Measurements from ENCODE around the gene KIRREL1. TPM values are rescaled to one million over a fixed set of nuclear protein-coding genes. Genes with fewer than 3 reads are reported as not detected.

KIRREL1 gene
- total RNA-seq, 1 experiment from 2014 or later, result 6.8 TPM

DNA sequence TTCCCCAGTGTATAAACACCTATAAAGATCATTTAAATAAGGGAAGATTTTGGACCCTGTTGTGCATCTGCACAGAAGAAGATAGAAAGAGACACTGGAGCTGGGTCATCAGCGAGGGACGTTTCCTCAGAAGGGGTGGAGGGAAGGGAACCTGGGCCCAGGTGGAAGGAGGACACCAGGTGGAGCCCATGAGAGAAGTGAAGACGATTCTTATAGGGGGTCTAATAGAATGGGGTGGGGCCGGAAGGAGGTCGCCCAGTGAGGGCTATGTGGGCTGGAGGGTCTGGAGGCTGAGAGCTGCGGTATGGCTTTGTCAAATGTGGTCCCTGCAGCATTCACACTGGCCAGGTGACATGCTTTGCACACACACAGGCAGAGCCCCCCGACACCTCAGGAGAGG is 13.7 kb downstream of the KIRREL1 start:
- DNase-seq (ENCODE audit: low spot score), result no peak

DNA sequence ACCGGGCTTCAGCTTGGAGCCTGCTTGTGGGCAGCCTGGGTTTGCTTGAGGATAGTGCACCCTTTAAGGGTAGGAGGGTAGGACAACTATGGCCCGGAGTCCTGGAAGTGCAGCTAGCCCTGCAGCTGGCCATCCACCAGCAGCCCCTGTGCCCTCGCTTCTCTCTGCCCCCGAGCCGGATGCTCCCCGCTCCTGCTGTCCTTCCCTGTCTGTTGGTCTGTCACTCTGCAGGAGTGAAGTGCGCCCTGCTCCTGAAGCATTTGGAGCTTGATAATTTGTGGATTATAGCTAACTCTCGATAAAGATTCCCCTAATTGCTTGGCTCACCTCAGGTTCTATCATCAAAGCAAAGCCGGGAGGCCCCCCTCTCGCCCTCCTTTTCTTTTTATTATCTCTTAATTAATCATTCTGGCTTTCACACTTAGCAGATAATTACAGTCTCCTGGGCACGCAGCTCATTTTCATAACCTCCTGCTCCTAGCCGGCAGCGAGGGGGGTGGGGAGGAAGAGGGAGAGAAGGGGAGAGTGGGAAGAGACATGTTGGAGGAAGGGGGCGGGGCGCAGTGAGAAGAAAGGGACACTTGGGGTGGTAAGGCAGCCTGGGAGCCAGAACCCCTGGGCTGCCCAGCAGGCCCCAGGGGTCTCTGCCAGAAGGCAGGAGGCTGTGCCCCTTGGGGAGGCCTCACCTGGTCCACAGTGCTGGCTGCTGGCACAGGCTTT is 14.4 kb downstream of the KIRREL1 start:
- no peak for DNase-seq (ENCODE audit: low spot score)

DNA sequence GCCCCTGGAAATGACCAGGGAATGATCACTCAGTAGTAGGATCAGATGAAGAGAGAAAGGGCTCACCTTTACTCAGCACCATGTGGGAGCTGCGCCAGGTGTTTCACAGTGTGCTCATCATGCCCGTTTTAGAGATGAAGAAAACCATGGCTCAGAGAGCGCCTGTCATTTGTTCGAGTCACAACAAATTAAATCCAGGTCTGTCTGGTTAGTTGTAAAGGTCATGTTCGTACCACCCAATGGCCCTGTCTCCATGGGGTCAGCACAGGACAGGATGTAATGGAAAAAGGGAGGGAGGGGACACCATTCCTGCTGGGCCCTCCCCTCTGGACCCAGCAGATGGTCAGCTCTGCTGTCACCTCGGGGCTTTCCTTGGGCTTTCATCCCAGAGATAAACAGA is 15.2 kb downstream of the KIRREL1 start:
- DNase-seq (ENCODE audit: low spot score), result no peak

DNA sequence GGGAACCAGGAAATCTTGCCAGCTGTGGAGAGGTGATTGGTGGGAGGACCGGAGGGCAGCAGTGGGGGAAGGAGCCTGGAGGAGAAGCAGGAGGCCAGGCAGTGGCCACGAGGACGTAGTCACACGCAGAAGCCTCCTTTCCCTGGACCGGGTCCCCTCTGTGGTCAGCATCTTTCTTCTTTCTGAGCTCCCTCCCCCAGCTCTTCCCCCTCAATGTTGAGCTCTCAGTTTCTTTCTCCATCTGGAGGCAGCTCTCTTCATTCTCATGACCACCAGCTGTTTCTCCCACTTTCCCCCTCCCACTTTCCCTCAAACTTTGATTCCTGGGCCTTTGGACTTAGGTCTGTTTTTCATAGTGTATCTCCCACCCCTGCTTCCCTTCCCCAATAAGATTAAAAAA is 18.3 kb downstream of the KIRREL1 start:
- DNase-seq (ENCODE audit: low spot score), result no peak

DNA sequence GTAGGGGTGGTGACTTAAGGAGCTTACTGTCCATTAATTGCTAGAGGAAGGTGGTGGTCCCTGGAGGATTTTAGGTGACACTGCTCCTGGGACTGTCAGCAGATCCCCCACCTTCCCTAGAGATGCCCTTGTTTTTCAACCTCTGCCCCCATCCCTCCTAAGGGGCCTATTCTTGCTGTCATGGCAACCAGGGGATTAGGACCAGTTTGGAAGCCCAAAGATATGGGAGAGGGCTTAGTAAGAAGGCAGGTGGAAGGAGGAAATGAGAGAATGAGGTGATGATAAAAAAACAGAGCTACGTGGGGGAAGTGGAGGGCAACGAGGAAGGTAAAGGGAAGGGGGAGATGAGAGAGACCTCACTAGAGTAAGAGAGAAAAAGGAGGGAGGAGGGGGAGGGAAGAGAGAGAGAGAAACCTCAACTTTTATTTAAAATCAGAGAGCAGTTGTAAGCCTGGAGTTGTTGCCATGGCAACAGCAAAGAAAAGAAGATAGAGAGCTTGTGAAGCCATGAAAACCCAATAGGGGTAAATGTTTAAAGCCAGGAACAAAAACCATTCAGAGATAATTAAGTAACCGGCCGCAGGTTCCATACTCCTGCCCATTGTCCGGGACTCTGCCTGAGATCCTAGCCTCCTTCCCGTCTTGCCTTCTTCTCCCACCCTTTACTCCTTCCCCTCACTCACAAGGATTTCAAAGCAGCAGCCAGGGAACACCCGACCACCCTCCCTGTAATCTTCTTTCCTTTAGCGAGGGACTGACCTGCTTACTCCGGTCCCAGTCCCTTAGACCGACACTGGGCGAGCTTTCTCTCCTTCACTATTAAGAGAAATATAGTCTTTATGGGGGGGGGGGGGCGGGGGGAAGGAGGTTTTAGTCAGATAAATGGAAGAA is 20.6 kb downstream of the KIRREL1 start:
- no peak for DNase-seq (ENCODE audit: low spot score)

DNA sequence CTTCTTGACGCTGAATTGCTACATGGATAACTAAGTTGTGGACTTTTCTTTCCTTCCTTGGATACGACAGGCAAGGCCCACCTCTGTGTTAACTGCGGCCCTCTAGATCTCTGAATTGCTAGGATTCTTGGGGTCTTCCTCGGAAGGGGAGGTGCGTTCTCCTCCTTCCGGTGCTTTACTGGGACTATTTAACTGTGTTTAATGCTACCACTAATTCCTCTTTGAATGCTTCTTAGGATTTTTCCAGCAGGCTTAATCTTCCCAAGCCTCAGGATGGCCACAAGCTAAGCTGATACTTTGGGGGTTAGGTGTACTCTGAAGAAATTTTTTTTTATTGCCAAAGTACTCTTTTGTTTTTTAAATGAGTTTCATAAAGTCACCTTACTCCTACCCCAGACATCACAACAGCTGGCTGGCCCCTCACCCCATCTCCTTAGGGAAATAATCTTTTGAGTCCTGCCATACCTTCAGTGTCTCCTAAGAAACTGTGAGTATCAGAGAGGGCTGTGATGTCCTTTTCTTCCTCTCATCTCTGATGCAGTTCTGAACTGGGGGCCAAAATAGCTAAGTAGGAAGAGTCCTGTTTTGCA is 21.4 kb downstream of the KIRREL1 start:
- DNase-seq (ENCODE audit: low spot score), result no peak

DNA sequence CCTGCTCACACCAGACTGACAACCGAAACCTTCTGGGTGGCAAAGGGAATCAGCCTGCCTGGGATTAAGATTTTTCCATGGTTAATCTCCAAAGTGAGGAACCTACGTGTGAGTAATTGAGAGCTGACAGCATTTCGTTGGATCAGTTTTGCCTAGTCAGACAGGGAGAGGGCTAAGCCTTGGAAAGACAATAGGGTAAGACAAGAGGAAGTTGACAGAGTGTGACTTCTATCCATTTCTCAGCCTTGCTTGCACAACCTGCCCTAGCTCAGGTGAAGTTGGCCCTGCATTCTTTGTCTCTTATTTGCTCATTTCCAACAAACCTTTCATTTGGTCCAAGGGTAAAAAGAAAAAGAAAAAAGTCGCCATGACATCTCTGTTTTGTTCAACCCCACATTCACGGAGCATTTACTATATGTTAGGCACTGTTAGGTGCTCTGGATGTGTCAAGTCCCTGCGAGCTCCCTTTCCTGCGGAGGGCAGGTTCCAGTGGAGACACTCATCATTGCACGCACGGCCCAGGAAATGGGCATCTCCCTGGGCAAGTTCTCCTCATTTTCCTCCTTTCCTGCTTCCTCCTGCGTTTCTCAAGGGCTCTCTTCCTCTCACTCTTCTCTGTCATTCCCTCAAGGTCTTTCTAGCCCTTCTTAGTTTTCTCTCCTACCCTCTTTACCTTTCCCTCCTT is 23.3 kb downstream of the KIRREL1 start:
- DNase-seq (ENCODE audit: low spot score), result no peak

DNA sequence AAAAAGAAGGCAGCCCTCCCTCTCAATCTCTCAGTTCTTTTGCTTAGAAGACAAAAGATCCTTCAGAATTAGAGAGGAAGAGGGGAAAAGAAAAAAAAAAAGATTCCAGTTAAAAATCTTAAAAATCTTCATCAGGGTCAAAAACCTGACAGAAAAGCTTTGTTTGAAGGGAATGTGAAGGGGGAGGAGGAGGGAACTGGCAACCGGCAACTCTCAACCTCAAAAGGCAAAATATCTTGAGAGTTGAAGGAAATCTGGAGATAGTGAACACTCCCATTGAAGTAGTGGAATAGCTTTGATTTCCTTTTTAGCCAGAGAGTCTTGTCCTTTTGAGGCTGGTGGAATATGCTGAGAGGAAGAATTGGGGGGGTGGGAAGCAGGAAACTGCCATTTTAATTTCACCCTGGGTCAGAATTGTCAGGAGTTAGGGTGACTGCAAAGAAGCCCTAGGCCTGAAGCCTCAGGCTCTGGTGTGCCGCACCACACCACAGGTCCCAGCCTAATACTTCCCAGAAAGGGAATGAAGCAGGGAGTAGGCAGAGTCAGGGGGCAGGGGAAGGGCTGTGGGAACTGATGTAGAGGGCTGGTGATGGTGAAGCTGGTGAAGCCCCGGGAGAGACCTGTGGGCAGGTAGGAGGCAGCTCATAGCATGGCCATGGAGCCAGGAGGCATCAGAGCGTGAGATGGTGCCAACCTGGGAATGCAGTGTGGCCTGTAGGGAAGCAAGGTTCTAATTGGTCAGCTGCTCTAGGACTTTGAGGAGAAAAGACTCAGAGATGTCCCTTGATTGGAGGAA is 24.6 kb downstream of the KIRREL1 start:
- no peak for DNase-seq (ENCODE audit: low spot score)

DNA sequence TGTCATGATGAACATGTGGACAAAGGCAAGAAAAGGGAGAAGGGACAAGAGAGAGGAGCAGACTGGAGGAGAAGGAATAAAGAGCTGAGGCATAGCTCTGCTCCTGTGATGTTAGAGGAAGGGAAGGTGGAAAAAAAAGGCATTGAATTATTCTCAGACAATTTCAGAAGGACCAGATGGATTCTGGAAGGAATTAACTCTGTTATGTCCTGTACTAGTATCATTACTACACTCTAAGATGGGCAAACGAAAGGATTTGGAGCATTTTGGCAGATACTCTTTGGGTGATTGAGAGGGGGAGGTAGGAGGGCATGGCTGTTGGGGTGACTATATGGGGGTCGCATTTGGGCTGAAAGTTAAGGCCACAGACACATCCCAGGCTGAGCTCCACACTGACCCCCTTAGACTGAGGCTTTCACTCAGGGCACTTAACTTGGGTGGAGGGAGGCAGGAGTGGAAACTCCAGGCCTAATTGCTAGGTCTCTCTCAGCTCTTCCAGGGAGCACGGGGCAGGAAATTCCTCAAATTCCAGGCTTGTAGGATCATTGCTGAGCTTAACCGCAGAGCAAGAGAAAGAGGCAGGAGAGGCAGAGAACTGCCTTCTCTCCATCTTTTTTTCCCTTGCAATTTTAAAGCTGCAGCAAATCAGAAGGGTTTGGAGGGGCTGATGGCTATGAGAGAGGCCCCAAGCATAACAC is 25.9 kb downstream of the KIRREL1 start:
- DNase-seq (ENCODE audit: low spot score), result peak; percentile 61

DNA sequence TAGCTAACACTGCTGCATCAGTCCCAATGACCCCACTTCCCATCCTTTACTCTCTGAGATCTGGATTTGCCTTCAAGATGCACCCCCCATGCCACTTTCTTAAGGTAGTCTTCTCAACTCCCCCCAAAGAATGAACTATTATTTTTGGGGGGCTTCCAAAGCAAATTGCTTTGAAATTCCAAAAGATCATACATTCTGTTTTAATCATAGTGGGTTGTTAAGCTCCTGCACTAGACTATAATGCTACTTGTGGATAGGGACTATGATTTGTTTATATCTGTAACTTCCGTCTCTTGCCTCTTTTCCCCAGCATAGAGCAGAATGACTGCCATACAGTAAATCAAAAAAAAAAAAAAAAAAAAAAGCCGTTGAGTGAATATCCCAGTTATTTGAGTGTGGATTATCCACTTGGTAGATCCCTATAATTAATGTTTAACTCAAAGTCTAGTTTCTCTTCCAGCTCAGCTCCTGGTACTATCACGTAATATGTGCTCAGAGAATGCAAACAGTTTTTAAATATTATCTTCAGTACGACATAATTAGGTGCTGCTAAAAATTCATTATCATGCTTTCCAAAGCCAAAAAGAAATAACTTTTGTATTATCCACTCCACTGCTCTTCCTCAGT is 26.9 kb downstream of the KIRREL1 start:
- no peak for DNase-seq (ENCODE audit: low spot score)

DNA sequence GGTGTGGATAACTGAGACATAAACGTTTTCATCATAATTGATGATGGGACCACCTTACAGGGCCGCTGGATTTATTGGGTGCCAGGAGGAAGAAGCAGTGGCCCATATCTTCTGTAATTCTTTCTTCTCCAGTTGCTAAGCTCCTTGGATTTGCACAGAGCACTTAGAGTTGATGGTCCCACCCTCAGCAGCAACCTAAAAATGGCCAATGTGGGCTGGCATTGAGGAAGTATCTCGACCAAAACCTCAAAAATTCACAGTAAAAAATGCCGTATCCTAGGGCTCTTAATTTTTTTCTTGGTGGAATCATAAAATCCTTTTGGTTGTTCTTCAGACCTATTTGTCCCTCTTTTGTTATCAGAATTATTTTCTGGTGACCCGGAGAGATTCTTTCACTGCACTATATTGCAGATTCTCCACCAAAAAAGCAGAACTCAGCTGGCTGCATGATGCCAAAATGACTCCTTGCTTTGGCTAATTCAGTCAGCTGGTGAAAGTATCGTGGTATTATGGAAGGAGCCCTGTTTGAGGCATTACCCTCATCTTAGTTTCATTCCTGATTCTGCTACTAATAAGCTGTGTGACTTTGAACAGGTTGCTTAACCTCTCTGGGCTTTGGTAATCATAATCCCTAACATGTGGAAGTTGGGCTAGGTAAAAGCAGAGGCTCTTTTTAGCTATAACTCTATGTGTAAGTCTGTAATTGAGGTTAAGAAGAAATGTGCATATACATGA is 27.6 kb downstream of the KIRREL1 start:
- no peak for DNase-seq (ENCODE audit: low spot score)

DNA sequence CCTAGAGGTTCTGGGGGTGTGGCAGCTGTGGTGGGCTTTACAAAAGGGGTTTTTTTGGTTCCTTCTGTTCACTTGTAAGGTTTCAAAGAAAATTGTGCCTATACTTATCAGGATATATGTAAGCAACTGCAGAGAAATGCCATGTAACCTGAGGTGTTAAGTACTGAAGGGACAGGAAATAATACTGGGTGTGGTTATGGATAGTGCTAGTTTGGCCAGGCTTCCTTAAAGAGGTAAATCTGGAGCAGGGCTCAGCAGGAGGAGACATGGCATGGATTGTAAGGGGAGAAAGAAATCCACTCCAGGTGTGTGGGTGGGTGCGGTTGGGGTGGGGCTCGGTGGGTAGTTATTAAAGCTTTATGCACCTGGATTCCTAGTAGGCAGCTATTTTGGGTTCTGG is 28.3 kb downstream of the KIRREL1 start:
- DNase-seq (ENCODE audit: low spot score), result no peak

DNA sequence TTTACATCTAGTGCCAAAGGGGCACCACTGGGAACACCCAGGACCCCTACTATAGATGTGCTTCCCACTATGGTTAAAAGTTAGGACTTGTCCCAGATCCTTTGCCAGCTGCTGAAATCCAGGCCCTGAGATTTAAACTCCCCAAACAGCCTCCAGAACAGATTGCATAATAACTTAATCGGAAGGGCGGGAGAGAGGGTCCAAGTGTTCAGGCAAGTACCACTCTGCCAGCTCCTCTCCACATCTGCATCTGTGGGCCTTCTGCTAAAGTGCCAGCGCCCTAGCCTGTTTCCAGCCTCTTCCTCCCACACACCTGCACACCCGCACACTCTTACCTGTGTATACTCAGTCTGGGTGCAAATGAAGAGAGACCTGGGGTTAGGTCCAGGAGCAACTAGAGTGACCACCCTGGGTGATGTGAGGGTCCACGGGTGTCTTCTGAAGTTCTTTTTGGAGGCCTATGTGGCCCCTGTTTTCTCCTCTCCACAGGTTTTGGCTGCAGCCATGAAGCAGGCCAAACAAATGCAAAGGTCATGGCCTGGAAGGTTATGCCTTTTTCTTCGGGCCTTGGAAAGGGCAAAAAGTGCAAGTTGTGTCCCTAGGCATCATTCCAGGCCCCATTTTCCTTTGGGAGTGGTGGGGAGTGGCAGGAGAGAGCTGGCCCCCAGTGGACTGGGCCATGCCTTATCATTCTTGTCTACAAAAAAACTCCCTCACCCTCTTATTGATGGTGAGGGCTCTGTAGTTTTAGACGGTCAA is 29.3 kb downstream of the KIRREL1 start:
- no peak for DNase-seq (ENCODE audit: low spot score)

DNA sequence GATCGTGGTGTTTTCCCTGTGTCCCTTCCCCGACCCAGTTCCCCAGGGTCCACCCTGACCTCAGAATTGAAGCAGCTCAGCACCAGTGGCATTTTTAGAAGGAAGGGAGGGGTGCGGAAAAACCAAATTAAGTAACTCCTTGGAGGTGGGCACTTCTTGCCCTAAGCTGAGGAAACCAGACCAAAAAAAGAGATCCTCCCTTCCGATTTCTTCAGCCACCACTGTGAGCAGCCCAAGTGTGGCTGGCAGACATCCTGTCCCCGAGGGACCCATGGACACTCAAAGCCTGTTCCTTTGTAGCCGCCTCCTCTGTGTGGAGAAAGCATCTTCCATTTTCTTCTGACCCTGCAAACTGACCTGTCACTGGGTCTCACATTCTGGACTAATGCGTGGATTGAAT is 31.3 kb downstream of the KIRREL1 start:
- no peak for DNase-seq (ENCODE audit: low spot score)

DNA sequence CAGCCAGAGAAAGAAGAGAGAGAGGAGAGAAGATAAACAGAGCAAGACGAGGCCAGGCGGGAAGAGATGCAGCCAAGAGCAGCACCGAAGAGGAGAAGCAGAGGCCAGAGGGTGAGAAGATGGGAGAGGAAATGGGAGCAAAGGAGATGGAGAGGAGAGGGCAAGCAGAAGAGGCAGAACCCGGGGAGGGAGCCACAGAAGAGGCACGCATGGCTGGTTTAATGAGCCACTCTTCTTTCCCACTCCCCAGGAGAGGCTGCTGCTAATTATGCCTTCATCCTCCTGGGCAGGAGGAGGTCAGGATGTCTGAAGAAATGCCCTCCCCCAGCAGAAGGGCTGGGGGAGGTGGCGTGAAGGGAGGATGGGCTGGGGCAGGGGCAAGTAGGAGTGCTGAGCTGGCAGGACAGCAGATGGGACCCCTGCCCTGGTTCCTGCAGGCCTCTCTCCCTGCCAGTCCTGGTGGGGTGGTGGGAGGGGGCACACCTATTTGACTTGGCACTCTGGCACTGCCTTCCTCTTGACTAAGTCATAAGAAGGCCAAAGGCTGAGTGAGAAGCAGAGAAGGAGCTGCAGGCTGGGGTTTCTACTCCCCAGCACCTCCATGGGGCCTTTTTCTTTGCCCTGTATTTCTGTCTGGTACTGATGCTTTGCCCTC is 32.3 kb downstream of the KIRREL1 start:
- DNase-seq (ENCODE audit: low spot score), result no peak

DNA sequence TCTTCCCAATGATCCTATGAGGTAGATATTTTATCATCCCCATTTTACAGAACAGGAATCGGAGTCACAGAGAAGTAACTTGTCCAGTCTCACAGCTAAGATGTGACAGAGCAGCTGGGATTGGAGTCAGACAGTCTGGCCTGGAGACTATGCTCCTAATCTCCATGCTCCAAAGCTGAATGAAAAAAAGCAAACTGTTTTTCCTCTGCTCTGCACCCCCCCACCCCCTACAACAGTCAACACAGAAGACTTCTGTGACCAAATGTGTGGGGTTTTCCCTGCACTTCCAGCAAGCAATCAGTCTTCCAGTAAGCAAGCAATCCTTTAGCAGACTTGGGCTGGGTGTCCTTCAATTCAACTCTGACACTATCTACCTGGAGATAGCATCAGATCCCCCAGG is 33.2 kb downstream of the KIRREL1 start:
- no peak for DNase-seq (ENCODE audit: low spot score)

DNA sequence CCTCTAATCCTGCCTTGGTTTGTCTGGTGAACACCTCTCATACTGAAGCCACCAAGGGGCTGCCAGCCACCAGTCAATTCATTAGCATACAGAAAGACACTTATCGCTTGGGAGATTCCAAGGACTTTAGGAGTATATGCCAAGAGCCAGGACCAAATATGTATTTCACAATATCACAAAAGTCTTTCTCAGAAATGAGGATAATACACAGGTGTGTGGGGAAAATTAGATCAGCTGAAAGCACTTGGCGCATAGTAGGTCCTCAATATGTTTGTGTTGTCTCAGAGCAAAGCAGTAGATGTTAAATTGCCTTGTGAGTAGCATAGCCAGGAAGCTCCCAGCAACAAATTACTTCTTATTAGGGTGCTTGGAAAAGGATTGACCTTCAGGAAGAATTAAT is 34.1 kb downstream of the KIRREL1 start:
- DNase-seq (ENCODE audit: low spot score), result no peak

DNA sequence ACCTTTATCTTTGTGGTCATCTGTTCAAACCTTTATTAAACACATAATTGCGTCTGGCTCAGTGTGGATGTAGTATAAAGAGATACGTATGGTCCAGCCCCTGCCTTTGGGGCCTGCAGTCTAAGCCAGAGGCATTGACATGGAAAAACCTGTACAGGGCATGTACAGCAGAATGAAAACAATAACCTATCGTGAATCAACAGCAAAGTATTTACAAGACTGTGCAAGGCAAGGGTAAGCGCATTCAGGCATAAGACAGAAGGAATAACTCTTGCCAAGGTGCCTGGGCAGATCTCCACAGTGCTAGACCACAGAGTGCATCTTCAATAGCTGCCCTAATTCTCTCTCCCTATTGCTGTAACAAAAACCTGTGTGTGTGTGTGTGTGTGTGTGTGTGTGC is 35.5 kb downstream of the KIRREL1 start:
- no peak for DNase-seq (ENCODE audit: low spot score)

Data from HT-29 (cell line).